Measurements from ENCODE around the gene S100A2. TPM values are rescaled to one million over a fixed set of nuclear protein-coding genes. Genes with fewer than 3 reads are reported as not detected.
"Not testable (repeated sequence)": the region's sequence is repeated elsewhere in the genome, so short reads cannot be mapped to it uniquely, and the experiment has no call there.

The S100A2 gene
- total and polyA plus RNA-seq, 4 experiments from 2014 or later: 0.87 to 1.7 (median 1.0) TPM; not detected in 1

DNA sequence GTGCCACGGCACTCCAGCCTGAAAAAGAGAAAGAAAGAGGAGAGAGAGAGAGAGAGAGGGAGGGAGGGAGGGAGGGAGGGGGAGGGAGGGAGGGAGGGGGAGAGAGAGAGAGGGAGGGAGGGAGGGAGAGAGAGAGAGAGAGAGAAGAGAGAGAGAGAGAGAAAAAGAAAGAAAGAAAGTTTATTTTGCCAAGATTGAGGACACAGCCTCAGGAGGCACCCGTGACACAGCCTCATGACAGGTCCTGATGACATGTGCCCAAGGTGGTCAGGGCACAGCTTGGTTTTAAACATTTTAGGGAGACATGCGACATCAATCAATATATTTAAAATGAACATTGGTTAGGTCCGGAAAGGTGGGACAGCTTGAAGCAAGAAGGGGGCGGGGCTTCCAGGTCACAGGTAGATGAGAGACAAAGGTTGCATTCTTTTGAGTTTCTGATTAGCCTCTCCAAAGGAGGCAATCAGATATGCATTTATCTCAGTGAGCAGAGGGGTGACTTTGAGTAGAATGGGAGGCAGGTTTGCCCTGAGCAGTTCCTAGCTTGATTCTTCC, 45.4 kb downstream of the S100A2 start:
- ChIA-PET POLR2A (ENCODE audit: partially characterized antibody) (interaction anchor here (0.8 to 2.8 kb wide), 5 partner anchors 11 to 114 kb away, joined by 3 to 13 read pairs (median 4); partner anchors contain the start of genes CHTOP and S100A6), CTCF (ENCODE audit: partially characterized antibody) (interaction anchor here (0.9 to 4.4 kb wide), 8 partner anchors 10 to 167 kb away, joined by 3 to 38 read pairs (median 6); no protein-coding TSS in a partner anchor)
- intact Hi-C loops (cut with micrococcal nuclease): not testable (repeated sequence)

GRCh38 chr1:153519242-153519641, 46.4 kb downstream of the S100A2 start:
- Histone ChIP-seq H3K4me1 (ENCODE audit: insufficient read depth, low read length) (peaks cover 10% of the 10 kb centered on the region), H3K36me3 (ENCODE audit: insufficient read depth, low read length) (no peaks in the 10 kb centered on the region), H3K9me3 (ENCODE audit: control insufficient read depth in 1 of 2, low read length in 2 of 2) (no peaks in the 10 kb centered on the region), H3K4me3 (ENCODE audit: low read length in 2 of 2) (no peak overlapping the region), H3K27ac (ENCODE audit: low read depth, low read length) (no peak overlapping the region), H3K27me3 (ENCODE audit: insufficient read depth, low read length) (no peaks in the 10 kb centered on the region)
- H3K27me3 Mint-ChIP-seq: no peaks in the 10 kb centered on the region
- peaks cover 4 to 5% (median 5%) of the 10 kb centered on the region in 4 donors for H3K4me1 Mint-ChIP-seq
- no peak for DNase-seq
- ChIA-PET POLR2A (ENCODE audit: partially characterized antibody) (interaction anchor here (2.8 kb wide), 1 partner anchor 16 kb away, joined by 13 read pairs; the partner anchor contains the start of gene S100A6), CTCF (ENCODE audit: partially characterized antibody) (interaction anchor here (1.4 to 4.4 kb wide), 4 partner anchors 9 to 100 kb away, joined by 3 to 38 read pairs (median 21); no protein-coding TSS in a partner anchor)
- H3K27ac Mint-ChIP-seq: no peak overlapping the region
- intact Hi-C loops (cut with micrococcal nuclease): no loop called here
- H3K36me3 Mint-ChIP-seq: no peaks in the 10 kb centered on the region
- no peak overlapping the region for H3K4me3 Mint-ChIP-seq
- no peaks in the 10 kb centered on the region for H3K9me3 Mint-ChIP-seq

More for the DNA sequence above, 45.4 kb downstream of the S100A2 start:
- not testable (repeated sequence) for H3K36me3 ChIP-seq (ENCODE audit: insufficient read depth, low read length); H3K9me3 ChIP-seq (ENCODE audit: control insufficient read depth in 1 of 2, low read length in 2 of 2); DNase-seq; H3K4me3 ChIP-seq (ENCODE audit: low read length in 2 of 2); H3K27me3 Mint-ChIP-seq; H3K4me1 ChIP-seq (ENCODE audit: insufficient read depth, low read length); H3K4me1 Mint-ChIP-seq; H3K9me3 Mint-ChIP-seq; H3K36me3 Mint-ChIP-seq; H3K27me3 ChIP-seq (ENCODE audit: insufficient read depth, low read length); H3K27ac ChIP-seq (ENCODE audit: low read depth, low read length)
- peak overlapping the region in 2 of 7 donors; percentile 52 to 76 for H3K27ac Mint-ChIP-seq
- peak overlapping the region in 1 of 8 donors; percentile 17 for H3K4me3 Mint-ChIP-seq

DNA sequence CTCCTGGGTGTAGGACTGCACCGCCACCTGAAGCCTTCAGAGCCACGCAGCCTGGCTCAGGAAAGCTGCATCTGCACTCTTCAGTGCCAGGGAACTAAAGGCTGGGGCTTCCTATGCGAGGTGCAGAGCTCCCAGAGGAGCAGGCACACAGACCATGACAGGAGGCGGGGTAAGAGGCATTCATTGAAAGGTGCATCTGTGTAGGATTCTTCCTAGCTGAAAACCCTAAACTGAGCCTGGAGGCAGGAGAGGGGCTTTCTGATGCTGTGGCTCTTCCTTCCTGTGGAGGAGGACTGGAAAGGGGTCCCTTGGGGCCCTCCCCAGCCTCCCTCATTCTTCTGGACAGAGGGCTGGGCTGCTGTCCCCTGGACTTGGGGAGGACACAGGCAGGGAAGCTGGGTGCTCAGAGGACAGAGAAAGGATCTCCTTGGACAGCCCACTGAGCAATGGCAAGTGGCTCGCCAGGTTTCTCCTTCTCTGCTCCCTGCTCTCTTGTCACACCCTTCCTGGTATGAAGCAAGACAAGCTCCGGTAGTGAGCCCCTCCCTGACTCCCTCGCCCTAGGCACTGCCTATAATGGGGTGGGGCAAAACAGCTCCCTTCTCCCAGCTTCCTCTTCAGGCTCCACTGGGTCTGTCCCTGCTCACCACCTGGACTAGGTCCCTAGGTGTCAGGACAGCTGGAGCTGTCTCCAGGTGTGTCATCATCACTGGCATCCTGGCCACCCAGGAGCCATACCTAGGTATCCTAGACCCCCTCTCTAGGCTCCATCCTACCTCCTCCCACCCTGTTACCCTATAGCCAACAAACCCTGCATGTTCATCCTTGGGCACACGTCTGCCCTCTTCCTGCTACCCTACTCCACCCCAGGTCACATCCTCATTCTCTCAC, 49.9 kb downstream of the S100A2 start:
- Mint-ChIP-seq H3K27me3 (no peaks in the 10 kb centered on the region), H3K9me3 (no peaks in the 10 kb centered on the region), H3K36me3 (no peaks in the 10 kb centered on the region), H3K4me1 (peaks cover 5 to 10% (median 7%) of the 10 kb centered on the region in 4 donors), H3K27ac (peak overlapping the region in 3 of 7 donors; percentile 13 to 78 (median 64)), H3K4me3 (no peak overlapping the region)
- peaks cover 10% of the 10 kb centered on the region for H3K4me1 ChIP-seq (ENCODE audit: insufficient read depth, low read length)
- POLR2A ChIA-PET (ENCODE audit: partially characterized antibody): interaction anchor here (1.0 to 3.9 kb wide), 3 partner anchors 9 to 155 kb away, joined by 3 to 29 read pairs (median 3); partner anchors contain the start of genes ILF2 and S100A6
- no peak overlapping the region for H3K4me3 ChIP-seq (ENCODE audit: low read length in 2 of 2)
- DNase-seq: no peak
- H3K9me3 ChIP-seq (ENCODE audit: control insufficient read depth in 1 of 2, low read length in 2 of 2): no peaks in the 10 kb centered on the region
- no peaks in the 10 kb centered on the region for H3K36me3 ChIP-seq (ENCODE audit: insufficient read depth, low read length)
- intact Hi-C loops (cut with micrococcal nuclease): no loop called here
- H3K27me3 ChIP-seq (ENCODE audit: insufficient read depth, low read length): no peaks in the 10 kb centered on the region
- no peak overlapping the region for H3K27ac ChIP-seq (ENCODE audit: low read depth, low read length)
- CTCF ChIA-PET (ENCODE audit: partially characterized antibody): interaction anchor here (0.9 to 12.4 kb wide), 5 partner anchors 10 to 55 kb away, joined by 3 to 243 read pairs (median 9); partner anchors contain the start of gene S100A6

GRCh38 chr1:153513666-153514065, 52.0 kb downstream of the S100A2 start:
- Histone ChIP-seq H3K27ac (ENCODE audit: low read depth, low read length) (no peak overlapping the region), H3K4me3 (ENCODE audit: low read length in 2 of 2) (no peak overlapping the region), H3K36me3 (ENCODE audit: insufficient read depth, low read length) (no peaks in the 10 kb centered on the region), H3K27me3 (ENCODE audit: insufficient read depth, low read length) (no peaks in the 10 kb centered on the region), H3K9me3 (ENCODE audit: control insufficient read depth in 1 of 2, low read length in 2 of 2) (no peaks in the 10 kb centered on the region), H3K4me1 (ENCODE audit: insufficient read depth, low read length) (peaks cover 10% of the 10 kb centered on the region)
- intact Hi-C loops (cut with micrococcal nuclease): no loop called here
- Mint-ChIP-seq H3K27ac (peak overlapping the region in 1 of 7 donors; percentile 36), H3K36me3 (no peaks in the 10 kb centered on the region), H3K4me1 (peaks cover 3 to 11% (median 6%) of the 10 kb centered on the region in 4 donors), H3K27me3 (no peaks in the 10 kb centered on the region), H3K4me3 (no peak overlapping the region), H3K9me3 (no peaks in the 10 kb centered on the region)
- DNase-seq: no peak
- ChIA-PET CTCF (ENCODE audit: partially characterized antibody) (interaction anchor here (0.7 to 12.4 kb wide), 5 partner anchors 19 to 100 kb away, joined by 3 to 243 read pairs (median 7); no protein-coding TSS in a partner anchor), POLR2A (ENCODE audit: partially characterized antibody) (no interaction called here)

GRCh38 chr1:153513023-153513422, 52.6 kb downstream of the S100A2 start:
- ChIA-PET POLR2A (ENCODE audit: partially characterized antibody) (no interaction called here), CTCF (ENCODE audit: partially characterized antibody) (interaction anchor here (0.7 to 12.4 kb wide), 3 partner anchors 19 to 58 kb away, joined by 3 to 243 read pairs (median 74); no protein-coding TSS in a partner anchor)
- Mint-ChIP-seq H3K4me1 (peaks cover 3 to 11% (median 5%) of the 10 kb centered on the region in 4 donors), H3K9me3 (no peaks in the 10 kb centered on the region), H3K27me3 (no peaks in the 10 kb centered on the region), H3K4me3 (no peak overlapping the region), H3K27ac (peak overlapping the region in 2 of 7 donors; percentile 36 to 68), H3K36me3 (no peaks in the 10 kb centered on the region)
- no peak overlapping the region for H3K27ac ChIP-seq (ENCODE audit: low read depth, low read length)
- H3K27me3 ChIP-seq (ENCODE audit: insufficient read depth, low read length): no peaks in the 10 kb centered on the region
- no peaks in the 10 kb centered on the region for H3K36me3 ChIP-seq (ENCODE audit: insufficient read depth, low read length)
- intact Hi-C loops (cut with micrococcal nuclease): no loop called here
- no peak for DNase-seq
- peaks cover 10% of the 10 kb centered on the region for H3K4me1 ChIP-seq (ENCODE audit: insufficient read depth, low read length)
- no peak overlapping the region for H3K4me3 ChIP-seq (ENCODE audit: low read length in 2 of 2)
- no peaks in the 10 kb centered on the region for H3K9me3 ChIP-seq (ENCODE audit: control insufficient read depth in 1 of 2, low read length in 2 of 2)

Other genes with a start within 250 kb of the S100A2 start
- not detected for gene PGLYRP4, start 217.0 kb downstream of the S100A2 start, total RNA-seq
- not detected for gene PGLYRP4, start 217.0 kb downstream of the S100A2 start, polyA plus RNA-seq
- 1 to 10 TPM; 7.4 to 7.7 TPM for gene S100A9, start 208.0 kb downstream of the S100A2 start, total RNA-seq
- 10 to 100 TPM in 1 of 2 donors, 1 to 10 TPM in 1; 8.0 to 11.6 TPM for gene S100A9, start 208.0 kb downstream of the S100A2 start, polyA plus RNA-seq
- not detected for gene S100A12, start 190.2 kb downstream of the S100A2 start, total RNA-seq
- under 1 TPM in 1 of 2 donors, not detected in 1; 0.95 TPM for gene S100A12, start 190.2 kb downstream of the S100A2 start, polyA plus RNA-seq
- gene S100A8, start 174.8 kb downstream of the S100A2 start, total RNA-seq: under 1 TPM in 1 of 2 experiments, not detected in 1; 0.73 TPM
- gene S100A8, start 174.8 kb downstream of the S100A2 start, polyA plus RNA-seq: 1 to 10 TPM; 1.6 to 4.0 TPM
- gene S100A7A, start 149.3 kb downstream of the S100A2 start, total RNA-seq: not detected
- gene S100A7A, start 149.3 kb downstream of the S100A2 start, polyA plus RNA-seq: not detected
- not detected for gene S100A7, start 105.2 kb downstream of the S100A2 start, total RNA-seq
- not detected for gene S100A7, start 105.2 kb downstream of the S100A2 start, polyA plus RNA-seq
- gene S100A6, start 29.9 kb downstream of the S100A2 start, total RNA-seq: 100 to 1,000 TPM; 342 to 356 TPM
- 100 to 1,000 TPM; 848 to 918 TPM for gene S100A6, start 29.9 kb downstream of the S100A2 start, polyA plus RNA-seq
- 1 to 10 TPM in 1 of 2 experiments, under 1 TPM in 1; 0.93 to 1.8 TPM for gene S100A5, start 24.9 kb downstream of the S100A2 start, total RNA-seq
- 1 to 10 TPM in 1 of 2 donors, not detected in 1; 1.5 TPM for gene S100A5, start 24.9 kb downstream of the S100A2 start, polyA plus RNA-seq
- 100 to 1,000 TPM; 329 to 346 TPM for gene S100A4, start 20.0 kb downstream of the S100A2 start, total RNA-seq
- 1,000 to 10,000 TPM; 2,886 to 3,815 TPM for gene S100A4, start 20.0 kb downstream of the S100A2 start, polyA plus RNA-seq
- not detected for gene S100A3, start 16.6 kb downstream of the S100A2 start, total RNA-seq
- gene S100A3, start 16.6 kb downstream of the S100A2 start, polyA plus RNA-seq: not detected
- not detected for gene S100A16, start 47.3 kb upstream of the S100A2 start, total RNA-seq
- not detected for gene S100A16, start 47.3 kb upstream of the S100A2 start, polyA plus RNA-seq
- not detected for gene S100A14, start 50.5 kb upstream of the S100A2 start, total RNA-seq
- gene S100A14, start 50.5 kb upstream of the S100A2 start, polyA plus RNA-seq: not detected
- 1 to 10 TPM; 4.3 to 5.2 TPM for gene S100A13, start 61.7 kb upstream of the S100A2 start, total RNA-seq
- gene S100A13, start 61.7 kb upstream of the S100A2 start, polyA plus RNA-seq: under 1 TPM in 1 of 2 donors, not detected in 1; 0.56 TPM
- not detected for gene S100A1, start 62.6 kb upstream of the S100A2 start, total RNA-seq
- gene S100A1, start 62.6 kb upstream of the S100A2 start, polyA plus RNA-seq: not detected
- 100 to 1,000 TPM; 144 to 149 TPM for gene CHTOP, start 68.2 kb upstream of the S100A2 start, total RNA-seq
- gene CHTOP, start 68.2 kb upstream of the S100A2 start, polyA plus RNA-seq: 10 to 100 TPM; 42.2 to 75.5 TPM
- gene SNAPIN, start 92.9 kb upstream of the S100A2 start, total RNA-seq: 10 to 100 TPM; 26.4 to 28.2 TPM
- gene SNAPIN, start 92.9 kb upstream of the S100A2 start, polyA plus RNA-seq: 10 to 100 TPM; 74.4 to 85.6 TPM
- 10 to 100 TPM; 82.3 to 87.8 TPM for gene ILF2, start 105.1 kb upstream of the S100A2 start, total RNA-seq
- 100 to 1,000 TPM; 136 to 200 TPM for gene ILF2, start 105.1 kb upstream of the S100A2 start, polyA plus RNA-seq
- gene NPR1, start 112.8 kb upstream of the S100A2 start, total RNA-seq: not detected
- gene NPR1, start 112.8 kb upstream of the S100A2 start, polyA plus RNA-seq: not detected
- gene INTS3, start 162.2 kb upstream of the S100A2 start, total RNA-seq: 10 to 100 TPM; 49.1 to 53.0 TPM
- gene INTS3, start 162.2 kb upstream of the S100A2 start, polyA plus RNA-seq: 10 to 100 TPM in 1 of 2 donors, 1 to 10 TPM in 1; 8.1 to 12.5 TPM
- gene SLC27A3, start 209.6 kb upstream of the S100A2 start, total RNA-seq: 10 to 100 TPM; 18.2 to 20.5 TPM
- 1 to 10 TPM; 7.9 to 9.2 TPM for gene SLC27A3, start 209.6 kb upstream of the S100A2 start, polyA plus RNA-seq